Measurements from ENCODE around the gene CYB5D1.

DNA sequence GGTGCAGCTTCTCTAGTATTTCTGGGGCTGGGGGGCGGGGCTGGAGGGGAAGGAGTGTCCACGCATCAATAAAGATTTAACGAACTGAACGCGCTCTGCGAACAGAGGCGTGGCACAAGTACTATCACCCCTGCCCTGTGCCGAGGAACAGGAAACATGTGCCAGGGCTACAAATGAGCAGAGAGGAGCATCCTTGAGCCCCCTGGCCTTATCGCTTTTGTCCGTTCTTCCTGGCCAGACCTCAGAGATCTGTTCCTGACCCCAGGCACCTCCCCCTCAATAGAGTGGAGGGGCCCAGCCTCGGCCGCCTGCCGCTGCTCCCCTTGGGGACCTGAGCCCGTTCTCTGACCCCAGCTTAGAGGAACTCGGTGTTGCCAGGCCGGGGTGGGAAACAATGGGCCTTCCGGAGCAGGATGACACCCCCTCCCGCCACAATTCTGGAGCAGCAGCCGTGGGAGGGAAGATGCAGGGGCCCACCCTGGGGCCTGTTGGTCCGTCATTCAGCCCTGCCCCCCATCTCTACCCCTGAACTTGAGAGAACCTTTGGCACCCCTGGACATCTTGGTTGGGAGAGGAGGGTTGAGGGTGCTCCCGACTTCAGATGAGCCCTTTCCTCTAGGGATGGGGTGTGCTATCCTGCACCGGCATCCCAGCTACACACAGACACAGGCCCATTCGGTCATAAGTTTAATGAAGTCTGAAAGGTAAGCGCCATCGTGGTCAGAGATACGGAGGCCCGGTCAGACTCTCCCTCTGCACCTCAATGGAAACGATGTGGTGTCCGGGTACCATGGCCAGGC lies 1.6 kb upstream of the CYB5D1 start:
- TF ChIP-seq, protein P1, sequence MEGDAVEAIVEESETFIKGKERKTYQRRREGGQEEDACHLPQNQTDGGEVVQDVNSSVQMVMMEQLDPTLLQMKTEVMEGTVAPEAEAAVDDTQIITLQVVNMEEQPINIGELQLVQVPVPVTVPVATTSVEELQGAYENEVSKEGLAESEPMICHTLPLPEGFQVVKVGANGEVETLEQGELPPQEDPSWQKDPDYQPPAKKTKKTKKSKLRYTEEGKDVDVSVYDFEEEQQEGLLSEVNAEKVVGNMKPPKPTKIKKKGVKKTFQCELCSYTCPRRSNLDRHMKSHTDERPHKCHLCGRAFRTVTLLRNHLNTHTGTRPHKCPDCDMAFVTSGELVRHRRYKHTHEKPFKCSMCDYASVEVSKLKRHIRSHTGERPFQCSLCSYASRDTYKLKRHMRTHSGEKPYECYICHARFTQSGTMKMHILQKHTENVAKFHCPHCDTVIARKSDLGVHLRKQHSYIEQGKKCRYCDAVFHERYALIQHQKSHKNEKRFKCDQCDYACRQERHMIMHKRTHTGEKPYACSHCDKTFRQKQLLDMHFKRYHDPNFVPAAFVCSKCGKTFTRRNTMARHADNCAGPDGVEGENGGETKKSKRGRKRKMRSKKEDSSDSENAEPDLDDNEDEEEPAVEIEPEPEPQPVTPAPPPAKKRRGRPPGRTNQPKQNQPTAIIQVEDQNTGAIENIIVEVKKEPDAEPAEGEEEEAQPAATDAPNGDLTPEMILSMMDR (IDR thresholded peaks at IDR 0.05) = no peak
- no peak for TF ChIP-seq ZFX (IDR thresholded peaks at IDR 0.05; ENCODE audit: borderline replicate concordance)

Measured in 22Rv1 (cell line).